Astrocyte (in vitro differentiated cells and primary cell): ENCODE results near the gene OGFOD3. TPM values are rescaled to one million over a fixed set of nuclear protein-coding genes. Genes with fewer than 3 reads are reported as not detected.

Experiments used
- DNase-seq: peaks from one replicate; pipeline ENCODE4 v3.0.0-alpha.2; 2010; ENCODE audit warnings: low read depth
- FAIRE-seq: peaks from 2 replicates; lab custom pipeline; 2011; peaks lifted over from hg19 to GRCh38; lab: Jason Lieb, UNC
- H2AFZ ChIP-seq: 2 replicates; pipeline ENCODE4 v1.6.0; 2012; ENCODE audit warnings: low read depth, low read length, inconsistent platforms
- H3K27ac ChIP-seq: 2 replicates; pipeline ENCODE4 v1.5.1; 2011; ENCODE audit warnings: low read depth, low read length, inconsistent platforms
- H3K27me3 ChIP-seq: 2 replicates; pipeline ENCODE4 v1.6.0; 2011; ENCODE audit warnings: low read length, inconsistent platforms; ENCODE audit not compliant: insufficient read depth
- H3K36me3 ChIP-seq: 2 replicates; pipeline ENCODE4 v1.5.1; 2011; ENCODE audit warnings: low read length, inconsistent platforms; ENCODE audit not compliant: insufficient read depth
- H3K4me1 ChIP-seq: 2 replicates; pipeline ENCODE4 v1.5.1; 2011; ENCODE audit warnings: low read length, inconsistent platforms; ENCODE audit not compliant: insufficient read depth
- H3K4me2 ChIP-seq: 2 replicates; pipeline ENCODE4 v1.6.0; 2012; ENCODE audit warnings: low read length, inconsistent platforms
- H3K4me3 ChIP-seq: 2 replicates; pipeline ENCODE4 v1.5.1; 2011; ENCODE audit warnings: low read depth, mild to moderate bottlenecking, low read length, inconsistent platforms; ENCODE audit not compliant: insufficient read depth
- H3K79me2 ChIP-seq: 2 replicates; pipeline ENCODE4 v1.6.0; 2012; ENCODE audit warnings: mild to moderate bottlenecking, low read length, inconsistent platforms; ENCODE audit not compliant: insufficient read depth
- H3K9ac ChIP-seq: 2 replicates; pipeline ENCODE4 v1.6.0; 2012; ENCODE audit warnings: mild to moderate bottlenecking, low read length, inconsistent platforms
- H3K9me3 ChIP-seq: 2 replicates; pipeline ENCODE4 v1.5.1; 2012; ENCODE audit warnings: low read depth, mild to moderate bottlenecking, low read length, inconsistent platforms; ENCODE audit not compliant: insufficient read depth
- H4K20me1 ChIP-seq: 2 replicates; pipeline ENCODE4 v1.6.0; 2012; ENCODE audit warnings: low read length, inconsistent platforms; ENCODE audit not compliant: insufficient read depth
- H3K27ac Mint-ChIP-seq: one replicate; pipeline ENCODE4 v1.8.0; 2021; ENCODE audit warnings: mild to moderate bottlenecking, mixed read lengths; ENCODE audit not compliant: unreplicated experiment
- H3K27me3 Mint-ChIP-seq: one replicate; pipeline ENCODE4 v1.8.0; 2021; ENCODE audit warnings: low read depth, mixed read lengths; ENCODE audit not compliant: unreplicated experiment
- H3K36me3 Mint-ChIP-seq: one replicate; pipeline ENCODE4 v1.8.0; 2021; ENCODE audit warnings: low read depth, mixed read lengths; ENCODE audit not compliant: unreplicated experiment
- H3K4me1 Mint-ChIP-seq: one replicate; pipeline ENCODE4 v1.8.0; 2021; ENCODE audit warnings: low read depth, mixed read lengths; ENCODE audit not compliant: unreplicated experiment
- H3K4me3 Mint-ChIP-seq: one replicate; pipeline ENCODE4 v1.8.0; 2021; ENCODE audit warnings: mild to moderate bottlenecking, moderate library complexity, mixed read lengths; ENCODE audit not compliant: unreplicated experiment
- H3K9me3 Mint-ChIP-seq: one replicate; pipeline ENCODE4 v1.8.0; 2021; ENCODE audit warnings: mild to moderate bottlenecking, mixed read lengths; ENCODE audit not compliant: unreplicated experiment
- EZH2 ChIP-seq: IDR thresholded peaks from 2 replicates; pipeline ENCODE4 v1.6.1; 2012; ENCODE audit warnings: mild to moderate bottlenecking, low read length, inconsistent platforms; ENCODE audit not compliant: insufficient read depth
- total RNA-seq: library from RNA; stranded (reverse); gene quantifications from 2 replicates; pipeline ENCODE4 v1.2.1, GENCODE V29; 2021
- TF ChIP-seq, protein P1 (sequence below): IDR thresholded peaks from 2 replicates; pipeline ENCODE4 v1.5.1; 2011; ENCODE audit warnings: low read depth, mild to moderate bottlenecking, inconsistent platforms, low read length, moderate library complexity; ENCODE audit not compliant: insufficient read depth

The OGFOD3 gene
- total RNA-seq, 1 donor from 2014 or later = 20.9 TPM

DNA sequence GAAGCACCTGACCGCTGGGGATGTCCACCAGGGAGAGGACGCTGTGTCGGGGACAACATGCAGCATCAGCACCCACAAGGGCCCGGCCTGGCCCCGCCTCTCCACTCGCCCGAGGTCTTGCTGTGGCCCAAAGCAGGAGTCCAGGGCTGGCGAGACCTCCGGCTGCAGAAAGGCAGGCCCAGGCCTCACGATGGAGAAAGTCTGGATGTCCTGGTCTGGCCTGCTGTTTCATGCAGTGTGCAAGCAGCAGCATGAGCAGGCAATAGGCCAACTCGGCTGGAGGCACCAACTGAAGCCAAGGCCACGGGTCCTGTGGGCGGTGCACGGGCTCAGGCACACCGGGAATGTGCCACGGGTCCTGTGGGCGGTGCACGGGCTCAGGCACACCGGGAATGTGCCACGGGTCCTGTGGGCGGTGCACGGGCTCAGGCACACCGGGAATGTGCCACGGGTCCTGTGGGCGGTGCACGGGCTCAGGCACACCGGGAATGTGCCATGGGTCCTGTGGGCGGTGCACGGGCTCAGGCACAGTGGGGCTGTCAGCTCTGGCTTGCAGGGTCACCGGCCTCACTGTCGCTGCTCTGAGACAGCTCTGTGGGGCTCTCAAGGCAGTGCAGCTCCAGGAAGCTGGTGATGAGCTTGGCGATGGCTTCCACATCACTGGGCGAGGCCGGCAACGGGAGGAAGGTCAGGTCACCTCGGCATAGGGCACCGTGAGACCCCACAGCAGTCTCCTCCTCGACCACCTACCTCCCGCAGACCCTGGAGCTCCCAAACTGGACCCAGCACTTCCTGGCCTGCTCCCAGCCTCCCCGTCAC is 25.3 kb upstream of the OGFOD3 start:
- Histone ChIP-seq H2AFZ (no peak overlapping the region), H3K4me1 (peaks cover 9% of the 10 kb centered on the region), H3K79me2 (peaks cover under 1% of the 10 kb centered on the region), H3K4me3 (no peak overlapping the region), H3K27ac (no peak overlapping the region), H3K27me3 (no peaks in the 10 kb centered on the region), H3K36me3 (no peaks in the 10 kb centered on the region), H3K4me2 (no peak overlapping the region), H3K9ac (no peak overlapping the region), H4K20me1 (peaks cover 42% of the 10 kb centered on the region), H3K9me3 (no peaks in the 10 kb centered on the region)
- TF ChIP-seq, protein P1, sequence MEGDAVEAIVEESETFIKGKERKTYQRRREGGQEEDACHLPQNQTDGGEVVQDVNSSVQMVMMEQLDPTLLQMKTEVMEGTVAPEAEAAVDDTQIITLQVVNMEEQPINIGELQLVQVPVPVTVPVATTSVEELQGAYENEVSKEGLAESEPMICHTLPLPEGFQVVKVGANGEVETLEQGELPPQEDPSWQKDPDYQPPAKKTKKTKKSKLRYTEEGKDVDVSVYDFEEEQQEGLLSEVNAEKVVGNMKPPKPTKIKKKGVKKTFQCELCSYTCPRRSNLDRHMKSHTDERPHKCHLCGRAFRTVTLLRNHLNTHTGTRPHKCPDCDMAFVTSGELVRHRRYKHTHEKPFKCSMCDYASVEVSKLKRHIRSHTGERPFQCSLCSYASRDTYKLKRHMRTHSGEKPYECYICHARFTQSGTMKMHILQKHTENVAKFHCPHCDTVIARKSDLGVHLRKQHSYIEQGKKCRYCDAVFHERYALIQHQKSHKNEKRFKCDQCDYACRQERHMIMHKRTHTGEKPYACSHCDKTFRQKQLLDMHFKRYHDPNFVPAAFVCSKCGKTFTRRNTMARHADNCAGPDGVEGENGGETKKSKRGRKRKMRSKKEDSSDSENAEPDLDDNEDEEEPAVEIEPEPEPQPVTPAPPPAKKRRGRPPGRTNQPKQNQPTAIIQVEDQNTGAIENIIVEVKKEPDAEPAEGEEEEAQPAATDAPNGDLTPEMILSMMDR = no peak
- no peak for TF ChIP-seq EZH2
- no peaks in the 10 kb centered on the region for H3K27me3 Mint-ChIP-seq
- no peaks in the 10 kb centered on the region for H3K4me1 Mint-ChIP-seq
- H3K9me3 Mint-ChIP-seq = peaks cover 1% of the 10 kb centered on the region
- DNase-seq (no peak), FAIRE-seq (no peak)
- no peak overlapping the region for H3K27ac Mint-ChIP-seq
- peaks cover 8% of the 10 kb centered on the region for H3K36me3 Mint-ChIP-seq
- H3K4me3 Mint-ChIP-seq = no peak overlapping the region

DNA sequence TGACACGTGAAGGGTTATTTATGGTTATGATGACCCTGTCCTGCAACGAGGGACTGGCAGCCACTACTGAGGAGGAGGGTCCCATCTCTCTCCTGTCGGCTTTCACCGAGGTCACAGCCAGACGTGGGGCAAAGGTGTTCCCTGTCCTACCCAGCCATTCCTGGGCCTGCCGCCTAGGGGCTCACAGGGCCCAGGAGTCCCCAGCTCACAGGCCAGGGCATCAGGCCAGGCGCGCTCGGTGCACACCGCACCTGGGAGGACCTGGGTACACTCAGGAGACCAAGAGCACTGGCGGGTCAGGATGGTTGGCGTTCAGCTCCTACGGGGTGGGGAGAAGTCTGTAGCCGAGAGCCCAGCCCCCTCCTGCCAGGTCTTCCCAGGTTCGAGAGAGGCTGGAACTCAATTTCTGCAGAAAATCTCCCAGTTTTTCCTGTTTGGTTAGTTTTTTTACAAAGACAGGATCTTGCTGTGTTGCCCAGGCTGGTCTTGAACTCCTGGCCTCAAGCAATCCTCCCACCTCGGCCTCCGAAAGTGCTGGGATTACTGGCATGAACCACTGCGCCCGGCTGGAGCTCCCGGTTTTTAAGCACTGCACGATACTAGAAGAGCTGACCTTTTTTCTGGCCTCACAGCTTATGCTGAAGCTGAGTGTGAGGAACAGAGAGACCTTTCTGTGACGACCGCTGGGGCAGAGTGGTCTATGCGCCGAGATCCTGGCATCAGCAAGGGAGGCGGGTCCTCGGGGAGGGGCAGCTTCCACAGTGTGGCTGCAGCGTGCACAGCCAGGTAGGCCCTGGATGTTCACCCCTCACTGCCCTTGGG is 24.5 kb upstream of the OGFOD3 start:
- Histone ChIP-seq H3K27me3 (no peaks in the 10 kb centered on the region), H3K79me2 (no peaks in the 10 kb centered on the region), H3K27ac (no peak overlapping the region), H3K9ac (no peak overlapping the region), H3K36me3 (no peaks in the 10 kb centered on the region), H2AFZ (no peak overlapping the region), H3K9me3 (no peaks in the 10 kb centered on the region), H4K20me1 (peaks cover 42% of the 10 kb centered on the region), H3K4me3 (no peak overlapping the region), H3K4me1 (peaks cover 9% of the 10 kb centered on the region), H3K4me2 (no peak overlapping the region)
- DNase-seq (no peak), FAIRE-seq (no peak)
- Mint-ChIP-seq H3K4me3 (no peak overlapping the region), H3K36me3 (peaks cover 8% of the 10 kb centered on the region), H3K27ac (no peak overlapping the region), H3K4me1 (no peaks in the 10 kb centered on the region), H3K27me3 (no peaks in the 10 kb centered on the region), H3K9me3 (peaks cover 1% of the 10 kb centered on the region)
- TF ChIP-seq EZH2 = no peak
- TF ChIP-seq, protein P1 = no peak
